Esophagus squamous epithelium (tissue), 5 donors: ENCODE results near the gene RARRES2. TPM values are rescaled to one million over a fixed set of nuclear protein-coding genes. Genes with fewer than 3 reads are reported as not detected.
"Not testable (repeated sequence)": the region's sequence is repeated elsewhere in the genome, so short reads cannot be mapped to it uniquely, and the experiment has no call there.

Experiments used
- DNase-seq: peaks from one replicate; lab custom pipeline; 2025; lab: John Stamatoyannopoulos, UW
- H3K27ac ChIP-seq, 4 donors: fragments of 200-600 bp; sonication (generic); one replicate each; pipeline ENCODE4 v1.5.1; 2016 to 2019; ENCODE audit warnings: mild to moderate bottlenecking in 1 of 4
- H3K27me3 ChIP-seq, 4 donors: fragments of 200-600 bp; sonication (generic); 1 replicate in 3 of 4; 2 replicates in 1 of 4; pipeline versions ENCODE4 v1.5.1 to v1.6.0; 2017 to 2021; ENCODE audit warnings: antibody characterized with exemption in 1 of 4
- H3K36me3 ChIP-seq, 3 donors: fragments of 200-600 bp; sonication (generic); one replicate each; pipeline ENCODE4 v1.5.1; 2016 to 2019
- H3K4me1 ChIP-seq, 3 donors: fragments of 200-600 bp; sonication (generic); one replicate each; pipeline ENCODE4 v1.5.1; 2017 to 2019
- H3K4me3 ChIP-seq, 4 donors: fragments of 200-600 bp; sonication (generic); 1 replicate in 3 of 4; 2 replicates in 1 of 4; pipeline ENCODE4 v1.5.1; 2016 to 2019; ENCODE audit warnings: mild to moderate bottlenecking in 2 of 4, moderate library complexity in 1 of 4
- H3K9me3 ChIP-seq, 3 donors: fragments of 200-600 bp; sonication (generic); one replicate each; pipeline ENCODE4 v1.5.1; 2016 to 2019
- CTCF ChIP-seq, 6 experiments: fragments of 450-650 bp in 4 of 6; fragments of 200-600 bp in 2 of 6; sonication (generic) in 2 of 6; IDR thresholded peaks; one replicate each; pipeline ENCODE4 v1.5.1; 2016 to 2019; ENCODE audit warnings: antibody characterized with exemption in 6 of 6, mild to moderate bottlenecking in 4 of 6, moderate library complexity in 4 of 6
- POLR2A ChIP-seq, 4 donors: fragments of 450-650 bp; IDR thresholded peaks; one replicate each; pipeline ENCODE4 v1.6.1; 2017; ENCODE audit warnings: antibody characterized with exemption in 4 of 4, mild to moderate bottlenecking in 4 of 4, moderate library complexity in 3 of 4
- WGBS, 2 donors: methylation state at CpG; one replicate each; pipeline ENCODE4 v1.1.5; 2018; 5-methylcytosine and 5-hydroxymethylcytosine counted together
- intact Hi-C: fragments of 100-400 bp; cut with DNase I; formaldehyde crosslinking; loops from one replicate; pipeline ENCODE4 v1.15.0; 2022
- total RNA-seq, 4 donors: library from RNA; depleted of rRNA; stranded (reverse); fragments of >200 nt; gene quantifications; one replicate each; pipeline ENCODE4 v1.1.0, GENCODE V29; 2016
- donor health status: DM: yes; HTN: yes; CAD: no.

Gene RARRES2
- total RNA-seq, 4 donors from 2014 or later = 1.1 to 111 (median 14.9) TPM

- 97 to 99% methylated on average over 5 of the region's 5 CpGs for WGBS, 2 donors
- TF ChIP-seq CTCF (IDR thresholded peaks at IDR 0.05) = no peak
- TF ChIP-seq POLR2A (IDR thresholded peaks at IDR 0.05) = no peak
- intact Hi-C loops = no loop called here
Observed at GRCh38 chr7:150314639-150315239, 26.7 kb downstream of the RARRES2 start.

GRCh38 chr7:150313870-150314269 is 27.6 kb downstream of the RARRES2 start:
- intact Hi-C loops = no loop called here
- Histone ChIP-seq H3K27me3 (no peaks in the 10 kb centered on the region), H3K9me3 (no peaks in the 10 kb centered on the region), H3K4me1 (peaks cover 0 to 6% (median 0%) of the 10 kb centered on the region in 3 donors), H3K27ac (no peak overlapping the region), H3K36me3 (no peaks in the 10 kb centered on the region), H3K4me3 (no peak overlapping the region)
- no peak for DNase-seq
- no peak for TF ChIP-seq CTCF (IDR thresholded peaks at IDR 0.05)
- TF ChIP-seq POLR2A (IDR thresholded peaks at IDR 0.05) = no peak
- 93 to 97% methylated on average over 3 to 6 of the region's 6 CpGs for WGBS, 2 donors

More at GRCh38 chr7:150314639-150315239, 26.7 kb downstream of the RARRES2 start:
- Histone ChIP-seq H3K36me3 (no peaks in the 10 kb centered on the region), H3K27me3 (no peaks in the 10 kb centered on the region), H3K9me3 (no peaks in the 10 kb centered on the region), H3K4me1 (peaks cover 0 to 15% (median 0%) of the 10 kb centered on the region in 3 donors), H3K4me3 (no peak overlapping the region), H3K27ac (no peak overlapping the region)
- DNase-seq = no peak

- WGBS, 2 donors = 83 to 86% methylated on average over 3 of the region's 3 CpGs
- TF ChIP-seq POLR2A (IDR thresholded peaks at IDR 0.05) = no peak
- no peak for TF ChIP-seq CTCF (IDR thresholded peaks at IDR 0.05)
- Histone ChIP-seq H3K27me3 (no peaks in the 10 kb centered on the region), H3K36me3 (no peaks in the 10 kb centered on the region), H3K27ac (no peak overlapping the region), H3K9me3 (no peaks in the 10 kb centered on the region), H3K4me3 (no peak overlapping the region), H3K4me1 (peaks cover 0 to 1% (median 0%) of the 10 kb centered on the region in 3 donors)
- intact Hi-C loops = no loop called here
- DNase-seq = no peak
Observed at GRCh38 chr7:150313367-150313809, 28.0 kb downstream of the RARRES2 start.

- DNase-seq, intact Hi-C loops, H3K4me3 ChIP-seq, H3K9me3 ChIP-seq, H3K27me3 ChIP-seq, H3K36me3 ChIP-seq, H3K4me1 ChIP-seq, H3K27ac ChIP-seq: not testable (repeated sequence)
- 82 to 88% methylated on average over 7 of the region's 7 CpGs for WGBS, 2 donors
Observed at GRCh38 chr7:150312649-150313366, 28.6 kb downstream of the RARRES2 start.

- WGBS, 2 donors = 77 to 90% methylated on average over 5 of the region's 5 CpGs
- TF ChIP-seq POLR2A (IDR thresholded peaks at IDR 0.05) = no peak
- no peak for TF ChIP-seq CTCF (IDR thresholded peaks at IDR 0.05)
- Histone ChIP-seq H3K27ac (no peak overlapping the region), H3K36me3 (no peaks in the 10 kb centered on the region), H3K4me1 (no peaks in the 10 kb centered on the region), H3K9me3 (no peaks in the 10 kb centered on the region), H3K4me3 (no peak overlapping the region), H3K27me3 (no peaks in the 10 kb centered on the region)
- no peak for DNase-seq
- intact Hi-C loops = no loop called here
Observed at GRCh38 chr7:150311711-150312110, 29.7 kb downstream of the RARRES2 start.
